Hematopoietic multipotent progenitor cell treated with erythropoietin and hydrocortisone succinate and interleukin-3 and kit ligand, for 6 days (in vitro differentiated cells): ENCODE results near the gene ADGRB2.
"Not testable (repeated sequence)": the region's sequence is repeated elsewhere in the genome, so short reads cannot be mapped to it uniquely, and the experiment has no call there.

Source experiments
- DNase-seq: peaks from one replicate; pipeline ENCODE4 v3.0.0-alpha.2; 2015

The ADGRB2 gene

GRCh38 chr1:31715873-31716220 is 48.3 kb downstream of the ADGRB2 start:
- no peak for DNase-seq

- peak; percentile 62 for DNase-seq
Observed at GRCh38 chr1:31715087-31715872, 48.9 kb downstream of the ADGRB2 start.

GRCh38 chr1:31714442-31715086 is 49.6 kb downstream of the ADGRB2 start:
- peak; percentile 41 for DNase-seq

- DNase-seq: no peak
Observed at GRCh38 chr1:31712630-31713029, 51.5 kb downstream of the ADGRB2 start.

GRCh38 chr1:31712068-31712467 is 52.1 kb downstream of the ADGRB2 start:
- DNase-seq: no peak

GRCh38 chr1:31708324-31708723 is 55.8 kb downstream of the ADGRB2 start:
- no peak for DNase-seq

- DNase-seq: peak; percentile 57
Observed at GRCh38 chr1:31707711-31708110, 56.4 kb downstream of the ADGRB2 start.

GRCh38 chr1:31707059-31707600 is 57.0 kb downstream of the ADGRB2 start:
- not testable (repeated sequence) for DNase-seq

- DNase-seq: no peak
Observed at GRCh38 chr1:31706384-31707058, 57.6 kb downstream of the ADGRB2 start.

GRCh38 chr1:31705080-31705866 is 58.9 kb downstream of the ADGRB2 start:
- peak; percentile 76 for DNase-seq

- DNase-seq: peak; percentile 5
Observed at GRCh38 chr1:31704271-31705079, 59.7 kb downstream of the ADGRB2 start.

- DNase-seq: no peak
Observed at GRCh38 chr1:31703431-31704270, 60.5 kb downstream of the ADGRB2 start, which contains the start of gene COL16A1. TSS of gene COL16A1 (minus strand) at chr1:31704017. CDS start at chr1:31702193, 1,824 bp downstream.

- no peak for DNase-seq
Observed at GRCh38 chr1:31702836-31703404, 61.2 kb downstream of the ADGRB2 start.

- DNase-seq: peak; percentile 66
Observed at GRCh38 chr1:31701091-31701736, 62.9 kb downstream of the ADGRB2 start.

GRCh38 chr1:31700468-31701090 is 63.6 kb downstream of the ADGRB2 start:
- DNase-seq: no peak

- no peak for DNase-seq
Observed at GRCh38 chr1:31699341-31699891, 64.7 kb downstream of the ADGRB2 start.

- no peak for DNase-seq
Observed at GRCh38 chr1:31697369-31697984, 66.7 kb downstream of the ADGRB2 start.

- no peak for DNase-seq
Observed at GRCh38 chr1:31696242-31696641, 67.9 kb downstream of the ADGRB2 start.

- no peak for DNase-seq
Observed at GRCh38 chr1:31695327-31695726, 68.8 kb downstream of the ADGRB2 start.
